IMR-90 (cell line): Measurements from ENCODE around the gene STAT4. TPM values are rescaled to one million over a fixed set of nuclear protein-coding genes. Genes with fewer than 3 reads are reported as not detected.

Experiments
- ATAC-seq: fragments of 200-7000 bp; cut with Tn5 transposase; 2 replicates; pipeline ENCODE4 v1.9.1; 2020; ENCODE audit warnings: low read depth, mild to moderate bottlenecking, moderate library complexity
- BruUV-seq: library from RNA; stranded (reverse); fragments of 400-500 nt; replicated peaks from 2 replicates; lab custom pipeline; 2021; lab: Mats Ljungman, UMichigan
- CTCF ChIA-PET: fragments of 300-600 bp; formaldehyde crosslinking; extraction: SDS; loops from one replicate; lab custom pipeline; 2021; ENCODE audit warnings: antibody characterized with exemption; lab: Yijun Ruan, JAX
- POLR2A ChIA-PET: fragments of 300-600 bp; sonication (Branson Sonifier 250); formaldehyde crosslinking; loops from one replicate; lab custom pipeline; 2022; ENCODE audit warnings: antibody characterized with exemption; ENCODE audit not compliant: unreplicated experiment; lab: Charles Lee
- DNase-seq: peaks from one replicate; pipeline ENCODE4 v3.0.0; 2013
- H2AFZ ChIP-seq: replicated peaks from 2 replicates; pipeline ENCODE3; 2013; ENCODE audit warnings: low read length, mild to moderate bottlenecking; ENCODE audit not compliant: poor library complexity
- H2AK5ac ChIP-seq: 2 replicates; pipeline ENCODE4 v1.6.1; 2013; ENCODE audit warnings: low read depth, low read length, inconsistent platforms
- H2AK9ac ChIP-seq: replicated peaks from 2 replicates; pipeline ENCODE3; 2013; ENCODE audit warnings: mild to moderate bottlenecking, low read depth, low read length, moderate library complexity; ENCODE audit not compliant: poor library complexity
- H2BK120ac ChIP-seq: 2 replicates; pipeline ENCODE4 v1.6.1; 2013; ENCODE audit warnings: low read depth, low read length, inconsistent platforms
- H2BK15ac ChIP-seq: 3 replicates; pipeline ENCODE4 v1.6.1; 2013; ENCODE audit warnings: low read depth, low read length, inconsistent platforms
- H2BK20ac ChIP-seq: 2 replicates; pipeline ENCODE4 v1.6.1; 2013; ENCODE audit warnings: low read depth, mild to moderate bottlenecking, inconsistent platforms, low read length, moderate library complexity
- H2BK5ac ChIP-seq: 2 replicates; pipeline ENCODE4 v1.6.1; 2013; ENCODE audit warnings: mild to moderate bottlenecking, low read depth, low read length, inconsistent platforms; ENCODE audit not compliant: poor library complexity, severe bottlenecking
- H3K14ac ChIP-seq: replicated peaks from 2 replicates; pipeline ENCODE4 v1.6.1; 2013; ENCODE audit warnings: low read depth, low read length, inconsistent platforms
- H3K18ac ChIP-seq: 2 replicates; pipeline ENCODE4 v1.6.1; 2013; ENCODE audit warnings: low read depth, low read length, control low read depth
- H3K23ac ChIP-seq: 2 replicates; pipeline ENCODE4 v1.6.1; 2013; ENCODE audit warnings: low read depth, low read length, inconsistent platforms
- H3K27ac ChIP-seq: 2 replicates; pipeline ENCODE4 v1.5.1; 2013; ENCODE audit warnings: mild to moderate bottlenecking, control low read depth, low read length; ENCODE audit not compliant: insufficient read depth
- H3K27me3 ChIP-seq: 2 replicates; pipeline ENCODE4 v1.6.1; 2013; ENCODE audit warnings: low read length; ENCODE audit not compliant: control insufficient read depth, insufficient read depth
- H3K36me3 ChIP-seq: 2 replicates; pipeline ENCODE4 v1.6.1; 2013; ENCODE audit warnings: low read length, mixed read lengths; ENCODE audit not compliant: control insufficient read depth, insufficient read depth
- H3K4ac ChIP-seq: 2 replicates; pipeline ENCODE4 v1.6.1; 2013; ENCODE audit warnings: low read depth, low read length, inconsistent platforms
- H3K4me1 ChIP-seq: 2 replicates; pipeline ENCODE4 v1.6.1; 2013; ENCODE audit warnings: low read length, mixed read lengths; ENCODE audit not compliant: control insufficient read depth, insufficient read depth
- H3K4me2 ChIP-seq: 2 replicates; pipeline ENCODE4 v1.6.1; 2013; ENCODE audit warnings: low read depth, mild to moderate bottlenecking, control low read depth, low read length, moderate library complexity
- H3K4me3 ChIP-seq: 2 replicates; pipeline ENCODE4 v1.5.1; 2013; ENCODE audit warnings: low read depth, mild to moderate bottlenecking, control low read depth, low read length, moderate library complexity; ENCODE audit not compliant: insufficient read depth
- H3K56ac ChIP-seq: 2 replicates; pipeline ENCODE4 v1.6.1; 2013; ENCODE audit warnings: low read length, inconsistent platforms; ENCODE audit not compliant: insufficient read depth; ENCODE audit errors: extremely low read depth
- H3K79me1 ChIP-seq, 2 experiments: 2 replicates each; pipeline ENCODE4 v1.6.1; 2013; ENCODE audit warnings: low read length in 2 of 2, inconsistent platforms in 1 of 2, low read depth in 1 of 2
- H3K9ac ChIP-seq: 2 replicates; pipeline ENCODE4 v1.6.1; 2013; ENCODE audit warnings: low read depth, low read length, control low read depth
- H3K9me1 ChIP-seq: 2 replicates; pipeline ENCODE4 v1.6.1; 2013; ENCODE audit warnings: low read length, inconsistent platforms; ENCODE audit not compliant: insufficient read depth
- H3K9me3 ChIP-seq: 2 replicates; pipeline ENCODE4 v1.6.1; 2013; ENCODE audit warnings: low read length; ENCODE audit not compliant: control insufficient read depth, insufficient read depth
- H4K20me1 ChIP-seq: 2 replicates; pipeline ENCODE4 v1.6.1; 2013; ENCODE audit warnings: low read length, inconsistent platforms; ENCODE audit not compliant: insufficient read depth
- H4K5ac ChIP-seq: 2 replicates; pipeline ENCODE4 v1.6.1; 2013; ENCODE audit warnings: mild to moderate bottlenecking, low read depth, low read length, control low read depth
- H4K8ac ChIP-seq, 2 experiments: 2 replicates each; pipeline ENCODE4 v1.6.1; 2013; ENCODE audit warnings: low read depth in 2 of 2, low read length in 2 of 2, control low read depth in 1 of 2, inconsistent platforms in 1 of 2
- H4K91ac ChIP-seq: 2 replicates; pipeline ENCODE4 v1.6.1; 2013; ENCODE audit warnings: low read depth, low read length, inconsistent platforms; ENCODE audit not compliant: insufficient read depth
- BHLHE40 ChIP-seq: fragments of 150-350 bp; IDR thresholded peaks from 2 replicates; pipeline ENCODE4 v1.6.1; 2016; ENCODE audit warnings: mild to moderate bottlenecking, low read depth, low read length
- POLR2A ChIP-seq: IDR thresholded peaks from 2 replicates; pipeline ENCODE4 v1.6.1; 2012; ENCODE audit warnings: mild to moderate bottlenecking, low read depth, low read length
- WGBS, 2 experiments: methylation state at CpG; one replicate each; pipeline versions ENCODE4 v1.1.5 to v1.1.7; 2013; ENCODE audit warnings: missing lambda C conversion rate in 2 of 2; ENCODE audit not compliant: insufficient read length in 1 of 2; ENCODE audit errors: extremely low coverage in 2 of 2; 5-methylcytosine and 5-hydroxymethylcytosine counted together
- dilution Hi-C: fragments of 300-500 bp; cut with HindIII; formaldehyde crosslinking; loops from one replicate; pipeline ENCODE4 v1.14.3; 2018; ENCODE audit warnings: low sequenced_read_pairs; ENCODE audit not compliant: unreplicated experiment
- in situ Hi-C: fragments of 300-500 bp; cut with MboI; formaldehyde crosslinking; loops from 3 replicates; pipeline ENCODE4 v1.14.3; 2019; ENCODE audit warnings: low sequenced_read_pairs, inconsistent platforms, mixed read lengths
- intact Hi-C: fragments of 100-400 bp; cut with micrococcal nuclease; formaldehyde crosslinking; loops from 2 replicates; pipeline ENCODE4 v1.10.0; 2022
- polyA plus RNA-seq, 3 experiments: library from polyadenylated mRNA; depleted of rRNA; stranded (reverse); fragments of >200 nt; gene quantifications; 2 replicates each; pipeline ENCODE4 v1.2.3, GENCODE V29; 2012; ENCODE audit warnings: low replicate concordance in 1 of 3
- total RNA-seq: library from RNA; depleted of rRNA; stranded (reverse); fragments of >200 nt; gene quantifications from 2 replicates; pipeline ENCODE4 v1.2.3, GENCODE V29; 2012
- TF ChIP-seq, protein P1 (sequence below): conservative IDR thresholded peaks from 2 replicates; pipeline ENCODE4 v1.5.1; 2012; ENCODE audit warnings: mild to moderate bottlenecking, low read depth, low read length, improper control_type of control experiment

STAT4 gene
- total and polyA plus RNA-seq, 2 of the 4 experiments (the other 2 are of a cell fraction), result 0.36 to 0.48 TPM

DNA sequence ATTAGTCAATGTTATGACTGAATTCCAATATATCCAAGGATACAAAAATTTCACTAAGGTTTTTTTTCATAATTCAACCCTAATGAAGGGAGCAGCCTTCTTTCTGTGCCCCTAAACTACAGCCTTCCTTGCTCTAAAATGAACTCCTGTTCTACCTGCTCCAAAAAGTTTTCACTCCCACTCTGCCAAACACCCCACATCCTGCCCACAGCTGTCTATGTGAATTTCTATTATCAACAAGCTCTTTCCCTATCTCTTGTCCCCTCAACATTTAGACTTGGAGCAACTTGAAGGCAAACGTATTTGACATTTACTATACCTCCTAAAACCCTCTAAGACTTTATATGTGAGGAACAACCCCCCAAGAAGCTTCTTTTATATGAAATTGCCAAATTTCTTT is 2.5 kb downstream of the STAT4 start:
- Histone ChIP-seq H4K5ac (no peak overlapping the region), H4K8ac (no peak overlapping the region), H3K9me1 (peaks cover 2% of the 10 kb centered on the region; the same call in 1 of the 2 replicates), H4K20me1 (no peaks in the 10 kb centered on the region), H3K4me2 (no peak overlapping the region), H3K4ac (no peak overlapping the region), H3K4me3 (no peak overlapping the region), H2BK15ac (no peak overlapping the region), H3K27ac (no peak overlapping the region), H3K4me1 (no peaks in the 10 kb centered on the region), H2BK5ac (no peak overlapping the region), H2BK20ac (no peak overlapping the region), H3K14ac (no peak overlapping the region), H3K27me3 (peaks cover 1% of the 10 kb centered on the region; the same call in 1 of the 2 replicates), H2AFZ (no peak overlapping the region), H3K23ac (no peak overlapping the region), H3K9me3 (no peaks in the 10 kb centered on the region), H4K91ac (no peak overlapping the region), H3K36me3 (no peaks in the 10 kb centered on the region), H3K9ac (no peak overlapping the region), H3K79me1 (no peaks in the 10 kb centered on the region), H3K18ac (no peak overlapping the region), H2BK120ac (no peak overlapping the region), H3K56ac (no peak overlapping the region), H2AK9ac (no peak overlapping the region), H2AK5ac (no peak overlapping the region)
- BruUV-seq, result no TSS peak
- no peak for DNase-seq
- WGBS, 2 experiments, result no CpG with 5 or more reads among the region's 1 CpG
- in situ Hi-C loops (loop anchor here (25.0 kb wide), 1 partner anchor 361 kb away; no protein-coding TSS in a partner anchor), intact Hi-C loops (no loop called here), dilution Hi-C loops (no loop called here)
- TF ChIP-seq, protein P1, sequence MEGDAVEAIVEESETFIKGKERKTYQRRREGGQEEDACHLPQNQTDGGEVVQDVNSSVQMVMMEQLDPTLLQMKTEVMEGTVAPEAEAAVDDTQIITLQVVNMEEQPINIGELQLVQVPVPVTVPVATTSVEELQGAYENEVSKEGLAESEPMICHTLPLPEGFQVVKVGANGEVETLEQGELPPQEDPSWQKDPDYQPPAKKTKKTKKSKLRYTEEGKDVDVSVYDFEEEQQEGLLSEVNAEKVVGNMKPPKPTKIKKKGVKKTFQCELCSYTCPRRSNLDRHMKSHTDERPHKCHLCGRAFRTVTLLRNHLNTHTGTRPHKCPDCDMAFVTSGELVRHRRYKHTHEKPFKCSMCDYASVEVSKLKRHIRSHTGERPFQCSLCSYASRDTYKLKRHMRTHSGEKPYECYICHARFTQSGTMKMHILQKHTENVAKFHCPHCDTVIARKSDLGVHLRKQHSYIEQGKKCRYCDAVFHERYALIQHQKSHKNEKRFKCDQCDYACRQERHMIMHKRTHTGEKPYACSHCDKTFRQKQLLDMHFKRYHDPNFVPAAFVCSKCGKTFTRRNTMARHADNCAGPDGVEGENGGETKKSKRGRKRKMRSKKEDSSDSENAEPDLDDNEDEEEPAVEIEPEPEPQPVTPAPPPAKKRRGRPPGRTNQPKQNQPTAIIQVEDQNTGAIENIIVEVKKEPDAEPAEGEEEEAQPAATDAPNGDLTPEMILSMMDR, result no peak
- TF ChIP-seq POLR2A, result no peak
- TF ChIP-seq BHLHE40, result no peak
- ATAC-seq, result no peak
- ChIA-PET POLR2A (no interaction called here), CTCF (no interaction called here)
